KBM-7 (cell line): Measurements from ENCODE around the gene TFAP2C.

Experiments used
- DNase-seq: peaks from one replicate; pipeline ENCODE4 v3.0.0-alpha.2; 2015
- in situ Hi-C: fragments of 300-500 bp; cut with MboI; formaldehyde crosslinking; loops from 2 replicates; pipeline ENCODE4 v1.14.3; 2020; ENCODE audit warnings: low sequenced_read_pairs, low pct_unique_long_range_greater_than_20kb, mixed read lengths

TFAP2C gene

GRCh38 chr20:56628873-56629463, at the start of gene TFAP2C:
TSS of gene TFAP2C (plus strand) at chr20:56629306. CDS start at chr20:56629545, 239 bp downstream.
- in situ Hi-C loops: no loop called here
- DNase-seq: peak; percentile 25

GRCh38 chr20:56580226-56580625, 48.9 kb upstream of the TFAP2C start:
- in situ Hi-C loops: no loop called here

DNA sequence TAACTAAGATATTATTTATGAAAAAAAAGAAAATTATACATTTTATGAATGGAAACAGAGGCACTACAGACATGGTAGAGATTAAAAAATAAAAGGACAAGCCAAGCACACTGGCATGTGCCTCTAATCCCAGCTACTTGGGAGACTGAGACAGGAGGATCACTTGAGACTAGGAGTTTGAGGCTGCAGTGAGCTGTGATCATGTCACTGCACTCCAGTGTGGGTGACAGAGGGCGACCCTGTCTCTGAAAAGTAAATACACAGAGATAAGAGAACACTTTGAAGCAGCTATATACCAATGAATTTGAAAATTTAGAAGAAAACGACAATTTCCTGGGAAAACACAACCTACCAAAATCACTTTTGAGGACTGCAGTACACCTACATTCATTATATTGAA, 47.4 kb upstream of the TFAP2C start:
- no peak for DNase-seq
- in situ Hi-C loops: no loop called here

More at GRCh38 chr20:56580226-56580625, 48.9 kb upstream of the TFAP2C start:
- no peak for DNase-seq

- in situ Hi-C loops: no loop called here
- peak; percentile 91 for DNase-seq
Observed at GRCh38 chr20:56582542-56582941, 46.6 kb upstream of the TFAP2C start.

- no peak for DNase-seq
- in situ Hi-C loops: no loop called here
Observed at GRCh38 chr20:56584916-56585315, 44.2 kb upstream of the TFAP2C start.

- in situ Hi-C loops: no loop called here
- no peak for DNase-seq
Observed at GRCh38 chr20:56587307-56588041, 41.6 kb upstream of the TFAP2C start.

DNA sequence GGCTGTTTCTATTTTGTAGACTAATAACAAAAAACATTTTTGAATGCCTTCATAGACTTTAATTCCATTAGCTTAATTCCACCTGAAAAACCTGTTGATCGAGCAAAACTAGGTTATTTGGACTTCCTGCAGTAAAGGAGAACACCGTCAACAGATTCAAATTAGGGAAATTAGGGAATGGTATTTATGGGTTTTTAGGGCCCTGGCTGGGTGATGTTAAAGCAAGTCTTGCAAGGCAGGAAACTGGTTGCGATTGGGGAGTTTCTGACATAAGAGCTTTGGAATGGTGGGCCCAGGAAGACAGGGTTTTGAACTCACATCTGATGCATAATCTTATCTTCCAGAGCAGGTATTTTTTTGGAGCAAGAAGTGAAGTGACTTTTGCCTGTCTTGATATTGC, 40.1 kb upstream of the TFAP2C start:
- DNase-seq: no peak
- in situ Hi-C loops: no loop called here

DNA sequence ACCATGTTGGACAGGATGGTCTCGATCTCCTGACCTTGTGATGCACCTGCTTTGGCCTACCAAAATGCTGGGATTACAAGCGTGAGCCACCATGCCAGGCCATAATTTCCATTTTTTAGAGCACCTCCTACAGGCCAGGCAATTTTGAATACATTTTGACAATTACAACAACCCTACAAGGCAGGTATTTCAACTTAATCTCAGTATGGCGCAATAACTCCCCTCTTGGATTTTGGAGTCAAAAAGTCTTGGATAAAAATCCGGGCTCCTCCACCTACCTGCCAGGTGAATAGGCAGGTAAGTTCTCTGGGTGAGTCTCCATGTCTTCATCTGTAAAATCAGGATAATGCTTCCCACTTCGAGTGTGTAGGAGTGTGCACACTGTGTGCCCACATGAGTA, 39.5 kb upstream of the TFAP2C start:
- in situ Hi-C loops: no loop called here
- no peak for DNase-seq

- in situ Hi-C loops: no loop called here
- DNase-seq: no peak
Observed at GRCh38 chr20:56590888-56591287, 38.2 kb upstream of the TFAP2C start.

DNA sequence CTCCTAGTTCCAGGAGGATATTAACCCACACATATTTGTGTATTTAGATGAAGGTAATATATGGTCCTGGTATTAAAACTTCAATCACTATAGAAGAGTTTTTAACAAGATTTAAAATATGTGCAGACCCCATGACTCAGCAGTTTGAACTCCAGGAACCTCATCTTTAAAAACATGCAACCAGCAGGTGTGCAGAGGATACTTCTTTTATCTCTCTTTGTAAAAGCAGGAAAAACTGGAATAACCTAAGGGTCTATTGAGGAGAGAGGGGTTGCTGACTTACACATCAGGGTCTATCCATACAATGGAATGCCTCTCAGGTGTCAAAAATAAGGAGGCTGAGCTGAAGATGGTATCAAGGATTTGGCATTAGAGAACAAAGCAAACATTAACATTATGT, 36.9 kb upstream of the TFAP2C start:
- no peak for DNase-seq
- in situ Hi-C loops: no loop called here

- in situ Hi-C loops: no loop called here
- DNase-seq: no peak
Observed at GRCh38 chr20:56592817-56593216, 36.3 kb upstream of the TFAP2C start.

- no peak for DNase-seq
- in situ Hi-C loops: no loop called here
Observed at GRCh38 chr20:56595746-56596475, 33.2 kb upstream of the TFAP2C start.

- in situ Hi-C loops: no loop called here
- no peak for DNase-seq
Observed at GRCh38 chr20:56601166-56601565, 27.9 kb upstream of the TFAP2C start.

DNA sequence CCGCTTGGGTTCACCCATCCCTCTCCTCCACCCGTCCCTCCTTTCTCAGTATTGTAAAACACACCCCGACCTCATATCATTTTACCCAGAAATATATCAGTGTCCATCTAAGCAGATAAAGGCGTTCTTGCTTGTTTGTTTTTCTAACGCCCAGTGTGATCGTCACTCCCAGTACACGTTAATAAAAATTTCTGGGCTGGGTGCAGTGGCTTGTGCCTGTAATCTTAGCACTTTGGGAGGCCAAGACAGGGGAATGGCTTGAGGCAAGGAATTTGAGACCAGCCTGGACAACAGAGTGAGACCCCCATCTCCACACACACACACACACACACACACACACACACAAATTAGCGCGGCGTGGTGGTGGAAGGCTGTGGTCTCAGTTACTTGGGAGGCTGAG, 24.4 kb upstream of the TFAP2C start:
- in situ Hi-C loops: no loop called here

DNA sequence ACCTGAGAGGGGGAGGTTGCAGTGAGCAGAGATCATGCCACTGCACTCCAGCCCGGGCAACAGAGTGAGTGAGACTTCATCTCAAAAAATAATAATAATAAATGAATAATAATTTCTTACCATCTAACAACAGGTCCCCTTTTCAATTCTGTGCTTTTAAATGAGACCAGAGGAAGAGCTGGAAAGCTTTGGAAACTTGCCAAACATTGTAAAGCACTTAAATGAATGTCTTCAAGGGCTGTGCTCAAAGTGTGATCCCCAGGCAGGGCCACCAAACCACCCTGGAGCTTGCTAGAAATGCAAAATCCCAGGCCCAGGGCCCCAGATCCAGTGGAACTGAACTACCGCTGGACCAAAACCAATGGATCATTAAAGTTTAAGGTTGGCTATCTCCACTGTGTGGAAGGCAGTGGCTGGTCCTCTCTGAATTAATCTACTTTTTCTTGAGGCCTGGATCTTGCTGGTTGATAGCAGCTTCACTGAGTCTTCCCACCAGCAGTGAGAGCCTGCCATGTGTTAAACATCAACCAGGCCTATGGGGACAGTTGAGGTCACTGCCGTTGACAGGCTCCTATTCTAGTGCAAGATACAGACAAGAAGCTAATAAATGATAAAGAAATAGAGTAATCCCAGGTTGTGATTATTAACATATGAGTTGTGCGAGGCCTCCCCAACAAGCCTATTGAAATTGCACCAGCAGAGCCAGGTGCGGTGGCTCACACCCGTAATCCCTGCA, 23.7 kb upstream of the TFAP2C start:
- in situ Hi-C loops: no loop called here
- no peak for DNase-seq

More for the DNA sequence above, 24.4 kb upstream of the TFAP2C start:
- DNase-seq: no peak

GRCh38 chr20:56606174-56606945, 22.7 kb upstream of the TFAP2C start:
- no peak for DNase-seq

DNA sequence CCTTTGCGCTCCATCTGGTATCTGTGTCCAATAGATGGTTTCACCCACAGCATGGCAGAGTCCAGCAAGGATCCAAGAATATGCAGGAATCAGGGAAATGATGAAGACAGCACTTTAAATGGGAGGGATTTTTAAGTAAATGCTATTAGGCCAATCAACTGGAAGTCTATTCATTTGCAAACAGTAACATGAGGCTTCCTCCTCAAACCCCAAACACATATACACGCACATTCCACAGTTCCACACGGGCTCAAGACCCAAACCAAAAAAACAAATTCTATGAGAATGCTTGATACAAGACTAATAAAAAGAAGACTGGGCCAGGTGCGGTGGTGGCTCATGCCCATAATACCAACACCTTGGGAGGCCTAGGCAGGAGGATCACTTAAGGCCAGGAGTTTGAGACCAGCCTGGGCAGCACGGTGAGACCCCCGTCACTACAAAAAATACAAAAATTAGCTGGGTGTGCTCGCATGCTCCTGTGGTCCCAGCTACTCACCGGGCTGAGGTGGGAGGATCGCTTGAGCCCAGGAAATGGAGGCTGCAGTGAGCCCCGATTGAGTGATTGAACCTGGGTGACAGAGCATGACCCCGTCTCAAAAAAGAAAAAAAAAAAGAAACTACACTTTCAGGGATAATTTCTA, 21.9 kb upstream of the TFAP2C start:
- DNase-seq: no peak
- in situ Hi-C loops: no loop called here

More at GRCh38 chr20:56606174-56606945, 22.7 kb upstream of the TFAP2C start:
- in situ Hi-C loops: no loop called here

- no peak for DNase-seq
- in situ Hi-C loops: no loop called here
Observed at GRCh38 chr20:56608376-56608775, 20.7 kb upstream of the TFAP2C start.
